Erythroblast (primary cell): ENCODE measurements around the gene GAREM1.

Experiments
- GATA1 ChIP-seq: IDR thresholded peaks from 2 replicates; pipeline ENCODE4 v1.6.1; 2011; ENCODE audit warnings: low read depth, mild to moderate bottlenecking, control low read depth, low read length, moderate library complexity
- POLR2A ChIP-seq: IDR thresholded peaks from 2 replicates; pipeline ENCODE4 v1.6.1; 2011; ENCODE audit warnings: mild to moderate bottlenecking, low read length

- no peak for TF ChIP-seq POLR2A
- TF ChIP-seq GATA1 = no peak
Measured at GRCh38 chr18:32386471-32386870, 84.2 kb downstream of the GAREM1 start.
